NCI-H446 treated with DMSO at 0.1 percent for 48 hours (cell line): ENCODE results near the gene ARL5B.

Experiments
- DNase-seq: peaks from one replicate; lab custom pipeline; 2025; lab: John Stamatoyannopoulos, UW

The ARL5B gene

DNA sequence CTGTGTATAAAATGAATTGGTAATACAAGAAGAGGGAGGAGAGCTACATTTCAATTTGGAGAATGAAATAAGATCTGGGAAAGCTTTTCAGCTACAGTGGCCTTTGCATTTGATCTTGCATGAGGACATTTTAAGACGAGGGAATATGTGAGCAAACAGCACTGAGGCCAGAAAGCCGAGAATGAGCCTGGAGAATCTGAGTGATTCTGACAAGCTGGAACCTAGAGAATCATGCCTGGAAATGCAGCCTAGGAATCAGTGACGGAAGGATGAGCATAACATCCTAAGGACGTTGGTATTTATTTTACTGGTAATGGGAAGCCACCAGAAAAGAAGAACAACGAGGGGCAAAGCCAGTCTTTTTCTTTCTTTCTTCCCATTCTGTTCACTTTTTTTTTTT is 44.3 kb downstream of the ARL5B start:
- no peak for DNase-seq

DNA sequence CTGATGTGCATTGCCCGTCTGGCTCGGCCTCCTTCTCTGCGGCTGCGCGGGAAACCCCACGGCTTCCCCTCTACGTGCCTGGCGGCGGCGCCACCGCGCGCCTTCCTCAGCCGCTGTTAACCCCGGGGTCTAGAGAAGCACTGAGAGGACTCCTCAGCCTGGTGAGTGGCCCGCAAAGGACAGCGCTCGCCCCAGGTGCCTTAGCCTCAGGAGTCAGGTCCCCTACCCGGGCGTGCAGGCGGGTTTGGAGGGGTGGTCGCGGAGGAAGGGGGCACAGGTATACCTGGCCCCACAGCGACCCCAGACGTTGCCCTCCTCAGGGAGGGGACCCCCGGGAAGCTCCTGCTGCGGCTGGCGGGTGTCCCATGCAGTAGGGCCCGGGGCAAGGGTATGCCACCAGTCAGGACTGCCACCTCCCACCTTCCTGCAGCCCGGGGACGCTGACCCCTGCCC is 51.0 kb downstream of the ARL5B start:
- no peak for DNase-seq

DNA sequence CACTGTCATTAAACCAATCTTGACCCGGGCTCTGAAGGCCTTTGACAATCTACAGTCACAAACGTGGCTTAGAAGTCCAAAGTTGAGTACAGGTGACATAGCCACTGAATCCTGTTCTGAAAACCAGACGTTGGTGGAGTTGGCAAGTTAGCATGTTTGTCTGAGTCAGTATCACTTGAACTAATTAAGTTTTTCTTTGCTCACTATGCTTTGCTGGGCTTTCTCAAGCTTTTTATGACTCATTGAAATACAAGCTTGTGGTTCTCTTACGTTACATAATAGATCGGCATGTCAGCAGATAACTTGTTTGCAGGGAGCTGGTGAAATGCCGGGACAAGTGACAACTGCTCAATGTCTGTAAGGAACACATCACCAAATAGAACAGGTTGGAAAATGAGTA is 53.8 kb downstream of the ARL5B start:
- DNase-seq, result peak; percentile 19

DNA sequence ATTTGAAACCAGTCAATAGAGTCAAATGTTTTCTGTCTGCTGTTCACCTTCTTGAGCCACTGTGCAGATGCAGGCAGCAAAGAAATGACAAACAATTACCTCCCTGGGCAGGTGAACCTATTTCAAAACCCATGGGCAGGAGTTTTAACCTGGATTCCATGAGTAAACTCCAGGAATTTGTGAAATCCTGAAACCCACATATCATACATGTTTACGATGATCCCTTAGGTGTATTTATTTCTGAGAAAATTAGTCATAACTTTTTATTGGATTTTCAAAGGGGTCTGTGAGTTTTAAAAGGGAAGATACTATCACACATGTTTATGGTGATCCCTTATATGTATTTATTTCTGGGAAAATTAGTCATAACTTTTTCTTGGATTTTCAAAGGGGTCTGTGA is 59.8 kb downstream of the ARL5B start:
- DNase-seq, result no peak

DNA sequence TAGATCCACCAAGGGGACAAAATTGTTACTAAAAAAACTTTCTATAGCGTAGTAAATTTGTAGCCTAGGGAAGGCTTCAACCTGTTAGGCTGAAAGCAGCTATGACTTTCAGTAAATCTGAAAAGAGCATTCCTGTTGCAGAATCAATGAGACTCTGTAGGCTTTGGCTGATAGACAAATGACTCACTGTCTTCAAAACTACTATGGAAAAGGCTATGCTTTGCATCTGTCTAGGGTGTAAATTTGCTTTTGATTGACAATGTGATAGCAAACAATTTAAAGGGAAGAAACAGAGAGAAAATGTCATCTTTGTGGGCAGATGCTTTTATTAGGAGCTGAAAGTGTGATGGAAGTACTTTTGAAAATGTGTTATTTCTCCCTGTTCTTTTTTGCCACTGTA is 60.6 kb downstream of the ARL5B start:
- DNase-seq, result no peak

DNA sequence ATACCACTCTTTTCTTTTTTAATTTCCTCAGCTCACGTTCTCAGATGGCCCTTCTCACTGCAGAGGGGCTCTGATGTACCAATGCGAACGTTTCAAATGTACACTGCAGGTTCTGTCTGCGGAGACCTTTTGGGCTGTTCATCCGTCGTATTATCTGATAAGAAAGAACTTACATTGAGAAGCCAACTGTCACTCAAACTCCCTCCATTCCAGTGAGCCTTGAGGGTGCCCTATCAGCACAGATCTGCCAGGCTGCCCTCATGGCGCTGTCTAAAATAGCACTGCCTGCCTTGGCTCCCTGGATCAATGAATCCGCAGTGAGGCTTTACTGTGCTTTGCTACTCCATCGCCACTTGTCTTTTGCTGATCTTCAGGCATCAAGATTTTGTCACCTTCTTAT is 61.8 kb downstream of the ARL5B start:
- DNase-seq, result no peak

DNA sequence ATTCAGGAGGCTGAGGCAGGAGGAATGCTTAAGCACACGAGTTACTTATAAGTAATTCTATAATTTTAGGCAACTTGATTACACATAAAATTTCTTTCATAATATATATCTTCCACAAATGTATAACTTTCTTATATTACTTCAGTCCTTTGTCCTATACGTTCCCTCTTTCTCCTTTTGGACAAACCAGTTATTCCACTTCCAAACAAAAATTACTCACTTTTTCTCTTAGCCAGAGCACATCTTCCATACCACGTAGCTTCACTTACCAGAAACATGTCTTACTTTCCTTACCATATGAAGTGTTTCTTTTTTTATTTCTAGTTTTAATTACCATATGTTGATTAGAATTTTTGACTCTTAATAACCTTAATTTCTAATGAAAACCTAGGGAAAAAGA is 64.6 kb downstream of the ARL5B start:
- DNase-seq, result no peak
